Fibroblast of villous mesenchyme (primary cell): ENCODE data around the gene RBFOX2. TPM values are rescaled to one million over a fixed set of nuclear protein-coding genes. Genes with fewer than 3 reads are reported as not detected.
"Not testable (repeated sequence)": the region's sequence is repeated elsewhere in the genome, so short reads cannot be mapped to it uniquely, and the experiment has no call there.

Experiments used
- DNase-seq: peaks from one replicate; pipeline ENCODE4 v3.0.0-alpha.2; 2010; ENCODE audit warnings: low read depth
- H3K4me3 ChIP-seq: 2 replicates; pipeline ENCODE4 v1.5.1; 2011; ENCODE audit warnings: low read depth, mild to moderate bottlenecking, low read length
- total RNA-seq: library from RNA; depleted of rRNA; stranded (reverse); fragments of >200 nt; gene quantifications from 2 replicates; pipeline ENCODE4 v1.2.3, GENCODE V29; 2012
- TF ChIP-seq, protein P1 (sequence below): IDR thresholded peaks from 2 replicates; pipeline ENCODE4 v1.5.1; 2012; ENCODE audit warnings: low read depth, mild to moderate bottlenecking, low read length; ENCODE audit not compliant: insufficient read depth

RBFOX2 gene
- total RNA-seq, 1 donor: 174 TPM

DNA sequence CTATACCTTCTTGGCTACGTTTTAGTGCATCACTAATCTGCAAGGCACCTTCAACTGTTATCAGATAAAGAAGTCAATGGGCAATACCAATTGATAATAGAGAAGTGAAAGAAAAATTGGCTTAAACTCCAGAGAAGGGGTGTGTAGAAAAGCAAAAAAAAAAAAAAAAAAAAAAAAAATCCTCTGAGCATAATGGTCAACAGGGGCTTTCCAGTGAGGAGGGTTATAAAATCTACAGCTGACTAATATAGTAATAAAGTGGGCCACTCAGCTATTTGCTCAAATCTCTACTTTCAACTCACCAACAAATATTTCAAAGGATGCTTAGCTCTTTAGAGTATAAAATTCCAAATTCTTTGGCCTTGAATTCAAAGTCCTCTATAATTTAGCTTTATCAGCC lies 233.1 kb downstream of the RBFOX2 start:
- TF ChIP-seq, protein P1, sequence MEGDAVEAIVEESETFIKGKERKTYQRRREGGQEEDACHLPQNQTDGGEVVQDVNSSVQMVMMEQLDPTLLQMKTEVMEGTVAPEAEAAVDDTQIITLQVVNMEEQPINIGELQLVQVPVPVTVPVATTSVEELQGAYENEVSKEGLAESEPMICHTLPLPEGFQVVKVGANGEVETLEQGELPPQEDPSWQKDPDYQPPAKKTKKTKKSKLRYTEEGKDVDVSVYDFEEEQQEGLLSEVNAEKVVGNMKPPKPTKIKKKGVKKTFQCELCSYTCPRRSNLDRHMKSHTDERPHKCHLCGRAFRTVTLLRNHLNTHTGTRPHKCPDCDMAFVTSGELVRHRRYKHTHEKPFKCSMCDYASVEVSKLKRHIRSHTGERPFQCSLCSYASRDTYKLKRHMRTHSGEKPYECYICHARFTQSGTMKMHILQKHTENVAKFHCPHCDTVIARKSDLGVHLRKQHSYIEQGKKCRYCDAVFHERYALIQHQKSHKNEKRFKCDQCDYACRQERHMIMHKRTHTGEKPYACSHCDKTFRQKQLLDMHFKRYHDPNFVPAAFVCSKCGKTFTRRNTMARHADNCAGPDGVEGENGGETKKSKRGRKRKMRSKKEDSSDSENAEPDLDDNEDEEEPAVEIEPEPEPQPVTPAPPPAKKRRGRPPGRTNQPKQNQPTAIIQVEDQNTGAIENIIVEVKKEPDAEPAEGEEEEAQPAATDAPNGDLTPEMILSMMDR: no peak
- H3K4me3 ChIP-seq: no peak overlapping the region
- no peak for DNase-seq

DNA sequence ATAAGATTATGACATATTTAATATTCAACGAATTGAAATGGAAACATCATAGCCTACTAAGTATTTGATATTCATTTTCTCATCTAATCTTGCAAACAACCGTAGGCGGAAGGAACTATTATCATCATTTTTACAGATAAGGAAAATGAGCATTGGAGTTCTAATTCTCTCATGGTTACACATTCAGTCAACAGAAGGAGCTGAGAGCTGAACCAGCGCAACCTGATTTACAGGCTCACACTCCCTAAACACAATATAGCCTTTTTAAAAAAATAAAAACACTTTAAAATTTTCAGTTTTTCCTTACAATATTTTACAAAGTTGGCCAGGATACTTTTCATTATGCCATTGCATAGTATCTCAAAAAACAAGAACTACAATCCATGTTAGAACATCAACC lies 236.1 kb downstream of the RBFOX2 start:
- no peak for DNase-seq
- TF ChIP-seq, protein P1: no peak

DNA sequence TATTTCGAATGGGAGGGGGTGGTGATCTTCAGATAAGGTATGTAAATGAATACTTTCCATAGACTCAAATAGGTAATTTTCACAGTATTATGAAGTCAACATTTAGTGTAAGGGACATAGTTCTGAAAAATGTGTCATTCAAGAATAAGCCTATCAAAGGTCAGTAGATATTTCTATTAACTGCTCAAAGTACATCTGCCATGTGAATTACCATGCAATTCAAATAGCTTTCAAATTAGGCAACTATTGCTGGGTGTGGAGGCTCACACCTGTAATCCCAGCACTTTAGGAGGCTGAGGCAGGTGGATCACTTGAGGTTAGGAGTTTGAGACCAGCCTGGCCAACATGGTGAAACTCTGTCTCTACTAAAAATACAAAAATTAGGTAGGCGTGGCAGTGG lies 236.8 kb downstream of the RBFOX2 start:
- not testable (repeated sequence) for DNase-seq, H3K4me3 ChIP-seq

More for the DNA sequence above, 236.1 kb downstream of the RBFOX2 start:
- no peak overlapping the region for H3K4me3 ChIP-seq

DNA sequence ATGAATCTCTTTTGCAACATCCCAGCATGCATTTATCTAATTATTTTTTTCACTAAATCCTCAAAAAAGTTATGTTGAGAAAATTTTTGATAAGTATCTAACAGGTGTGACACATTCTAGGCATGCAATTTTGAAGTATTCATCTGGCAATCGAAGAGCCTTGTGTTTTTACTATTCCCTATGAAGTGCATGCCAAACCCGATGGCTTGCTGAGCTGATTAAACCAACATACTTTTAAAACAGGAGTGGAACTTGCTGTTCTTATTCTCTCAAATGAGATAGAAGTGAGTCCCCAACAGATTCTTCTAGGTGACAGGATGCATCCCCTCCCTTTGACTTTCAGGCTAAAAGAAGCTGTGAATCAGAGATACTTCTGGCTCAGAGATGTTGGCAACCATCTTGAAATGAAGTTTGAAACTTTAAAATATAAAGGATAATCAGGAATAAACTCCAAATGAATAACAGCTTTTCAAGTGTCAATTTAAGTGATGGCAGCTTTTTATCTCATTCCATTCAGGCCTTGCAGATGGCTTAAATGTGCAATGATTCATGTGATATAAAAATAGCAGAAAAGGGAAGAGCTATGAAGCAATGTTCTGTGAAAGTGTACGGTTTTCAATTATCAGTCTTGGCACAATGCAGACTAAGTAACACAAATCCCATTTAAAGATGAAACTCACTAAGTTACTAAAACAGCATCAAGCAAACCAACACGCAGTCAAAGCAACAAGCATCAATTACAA lies 243.3 kb downstream of the RBFOX2 start:
- peak; percentile 40 for DNase-seq

DNA sequence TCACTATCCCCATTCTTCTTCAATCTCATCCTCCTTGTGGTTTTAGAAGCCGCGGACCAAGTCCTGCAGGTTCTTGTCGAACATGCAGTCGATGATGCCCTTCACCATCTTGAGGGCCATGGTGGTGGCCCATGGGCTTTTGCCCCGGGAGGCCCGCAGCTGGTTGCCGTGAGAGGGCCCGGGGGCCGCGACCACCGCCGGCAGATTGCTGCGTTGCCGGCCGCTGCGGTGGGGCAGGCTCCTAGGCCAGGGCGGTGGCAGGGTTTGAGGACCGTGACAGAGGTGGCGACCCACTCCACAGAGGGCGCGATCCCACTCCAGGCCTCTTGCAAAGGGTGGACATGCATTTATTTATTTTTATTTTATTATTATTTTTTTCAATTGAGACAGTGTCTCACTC lies 244.0 kb downstream of the RBFOX2 start:
- TF ChIP-seq, protein P1: no peak
- DNase-seq: no peak
- H3K4me3 ChIP-seq: no peak overlapping the region

More for the DNA sequence above, 243.3 kb downstream of the RBFOX2 start:
- H3K4me3 ChIP-seq: no peak overlapping the region
- TF ChIP-seq, protein P1: no peak

DNA sequence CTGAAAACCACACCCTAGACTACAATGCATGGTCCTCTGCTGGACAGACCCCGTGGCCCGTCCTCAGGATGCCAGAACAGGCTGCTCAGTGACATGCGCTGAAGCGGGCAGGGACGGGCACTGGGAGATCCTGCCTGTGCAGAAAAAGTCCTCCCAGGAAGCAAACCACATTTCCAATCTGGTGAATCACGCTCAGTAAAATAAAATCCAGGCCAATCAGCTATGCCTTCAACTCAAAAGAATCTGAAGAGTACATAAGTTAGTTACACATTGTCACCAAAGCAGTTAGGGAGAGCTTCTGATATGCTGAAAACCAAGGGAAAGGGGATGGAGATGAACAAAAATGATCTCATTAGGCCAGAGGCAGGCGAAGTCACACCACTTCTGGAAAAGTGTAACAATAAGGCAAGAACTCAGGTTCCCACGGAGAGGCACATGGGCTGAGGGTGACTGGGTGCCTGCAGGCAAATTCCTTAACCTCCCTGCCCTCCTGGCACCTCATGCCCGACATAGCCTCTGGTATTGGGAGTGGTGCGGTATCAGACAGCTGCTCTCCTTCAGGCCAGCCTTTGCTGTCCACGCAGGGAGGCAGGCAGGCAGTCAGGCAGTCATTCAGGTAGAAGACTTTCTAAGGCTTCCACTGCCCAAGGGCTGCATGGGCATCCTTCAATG lies 244.5 kb downstream of the RBFOX2 start:
- TF ChIP-seq, protein P1: no peak
- no peak overlapping the region for H3K4me3 ChIP-seq
- DNase-seq: no peak

DNA sequence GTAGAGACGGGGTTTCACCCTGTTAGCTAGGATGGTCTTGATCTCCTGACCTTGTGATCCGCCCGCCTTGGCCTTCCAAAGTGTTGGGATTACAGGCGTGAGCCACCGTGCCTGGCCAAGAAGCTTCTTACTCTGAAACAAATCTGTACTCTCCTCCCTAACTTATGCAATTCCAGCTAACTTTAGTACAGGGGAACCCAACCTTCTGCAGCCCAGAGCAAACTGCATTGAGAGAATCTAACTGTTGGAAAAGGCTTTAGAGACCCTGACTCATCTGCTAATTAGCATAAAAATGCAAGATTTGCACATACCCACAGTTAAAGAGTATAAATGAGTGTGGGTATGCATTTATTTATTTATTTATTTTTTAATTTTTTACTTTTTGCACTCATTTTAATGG lies 246.1 kb downstream of the RBFOX2 start:
- TF ChIP-seq, protein P1: no peak

More for the DNA sequence above, 246.1 kb downstream of the RBFOX2 start:
- no peak overlapping the region for H3K4me3 ChIP-seq
- peak; percentile 41 for DNase-seq
